HG02852 (cell line): Measurements from ENCODE around the gene HDAC1.
"Not testable (repeated sequence)": the region's sequence is repeated elsewhere in the genome, so short reads cannot be mapped to it uniquely, and the experiment has no call there.

Experiments used
- ATAC-seq: cut with Tn5 transposase; IDR thresholded peaks from one replicate; pipeline ENCODE4 v1.9.1; 2021; ENCODE audit warnings: mild to moderate bottlenecking, moderate library complexity; ENCODE audit not compliant: unreplicated experiment

HDAC1 gene

GRCh38 chr1:32273391-32274208 lies 18.3 kb upstream of the HDAC1 start:
- no peak for ATAC-seq

GRCh38 chr1:32274646-32275340 lies 17.1 kb upstream of the HDAC1 start:
- ATAC-seq = no peak

GRCh38 chr1:32275424-32275823 lies 16.5 kb upstream of the HDAC1 start:
- ATAC-seq = no peak

DNA sequence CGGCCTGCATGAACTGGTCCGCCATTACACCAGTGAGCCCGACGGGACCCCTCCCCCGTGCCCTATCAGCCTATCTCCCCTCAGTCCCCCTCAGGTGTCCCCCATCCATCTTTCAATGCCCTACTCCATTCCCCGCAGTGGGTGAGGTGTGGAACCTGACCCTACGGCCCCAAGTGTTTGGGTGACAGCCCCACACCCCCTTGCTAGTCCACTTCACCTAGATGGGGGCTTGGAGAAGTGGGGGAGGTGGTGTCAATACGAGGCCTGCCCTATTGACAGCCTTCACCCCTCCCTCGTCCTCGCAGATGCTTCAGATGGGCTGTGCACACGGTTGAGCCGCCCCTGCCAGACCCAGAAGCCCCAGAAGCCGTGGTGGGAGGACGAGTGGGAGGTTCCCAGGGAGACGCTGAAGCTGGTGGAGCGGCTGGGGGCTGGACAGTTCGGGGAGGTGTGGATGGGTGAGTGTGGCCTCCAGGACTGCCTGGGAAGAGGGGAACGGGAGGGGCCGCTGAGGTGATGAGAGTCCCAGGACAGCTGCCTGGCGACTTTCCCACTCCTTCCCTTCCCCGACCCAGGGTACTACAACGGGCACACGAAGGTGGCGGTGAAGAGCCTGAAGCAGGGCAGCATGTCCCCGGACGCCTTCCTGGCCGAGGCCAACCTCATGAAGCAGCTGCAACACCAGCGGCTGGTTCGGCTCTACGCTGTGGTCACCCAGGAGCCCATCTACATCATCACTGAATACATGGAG lies 15.7 kb upstream of the HDAC1 start:
- ATAC-seq = no peak

- ATAC-seq = not testable (repeated sequence)
Observed at GRCh38 chr1:32284777-32285176, 7.1 kb upstream of the HDAC1 start.

DNA sequence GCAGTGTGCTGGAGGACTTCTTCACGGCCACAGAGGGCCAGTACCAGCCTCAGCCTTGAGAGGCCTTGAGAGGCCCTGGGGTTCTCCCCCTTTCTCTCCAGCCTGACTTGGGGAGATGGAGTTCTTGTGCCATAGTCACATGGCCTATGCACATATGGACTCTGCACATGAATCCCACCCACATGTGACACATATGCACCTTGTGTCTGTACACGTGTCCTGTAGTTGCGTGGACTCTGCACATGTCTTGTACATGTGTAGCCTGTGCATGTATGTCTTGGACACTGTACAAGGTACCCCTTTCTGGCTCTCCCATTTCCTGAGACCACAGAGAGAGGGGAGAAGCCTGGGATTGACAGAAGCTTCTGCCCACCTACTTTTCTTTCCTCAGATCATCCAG lies 6.2 kb upstream of the HDAC1 start:
- ATAC-seq = no peak

GRCh38 chr1:32286763-32287162 lies 5.1 kb upstream of the HDAC1 start:
- ATAC-seq = no peak

GRCh38 chr1:32289256-32289655 lies 2.6 kb upstream of the HDAC1 start:
- no peak for ATAC-seq

DNA sequence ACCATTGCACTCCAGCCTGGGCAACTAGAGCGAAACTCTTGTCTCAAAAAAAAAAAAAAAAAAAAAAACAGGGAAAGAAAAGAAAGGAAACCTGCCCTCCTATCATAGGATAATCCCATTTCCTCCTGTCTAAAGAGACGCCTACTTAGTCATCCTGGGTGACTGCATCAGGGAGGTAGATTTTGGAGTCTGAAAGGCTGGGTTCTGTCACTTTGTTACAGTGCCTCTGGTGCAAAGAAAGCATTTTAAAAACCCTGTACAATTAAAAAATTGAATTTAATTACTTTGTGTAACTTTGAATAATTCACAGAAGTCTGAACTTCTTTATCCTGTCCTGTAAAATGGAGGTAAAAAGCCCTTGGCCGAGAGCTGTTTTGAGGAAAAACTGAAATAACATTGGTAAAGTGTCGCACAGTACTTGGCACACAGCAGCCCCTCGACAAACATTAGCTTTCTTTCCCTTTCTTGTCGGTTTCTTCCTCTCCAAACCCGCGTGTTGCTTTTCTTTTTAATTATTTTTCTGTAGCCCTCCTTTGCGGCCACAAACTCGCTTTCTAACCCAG lies 657 bp upstream of the HDAC1 start:
- ATAC-seq = no peak

- ATAC-seq = not testable (repeated sequence)
Observed at GRCh38 chr1:32298211-32298610, 6.3 kb downstream of the HDAC1 start.

DNA sequence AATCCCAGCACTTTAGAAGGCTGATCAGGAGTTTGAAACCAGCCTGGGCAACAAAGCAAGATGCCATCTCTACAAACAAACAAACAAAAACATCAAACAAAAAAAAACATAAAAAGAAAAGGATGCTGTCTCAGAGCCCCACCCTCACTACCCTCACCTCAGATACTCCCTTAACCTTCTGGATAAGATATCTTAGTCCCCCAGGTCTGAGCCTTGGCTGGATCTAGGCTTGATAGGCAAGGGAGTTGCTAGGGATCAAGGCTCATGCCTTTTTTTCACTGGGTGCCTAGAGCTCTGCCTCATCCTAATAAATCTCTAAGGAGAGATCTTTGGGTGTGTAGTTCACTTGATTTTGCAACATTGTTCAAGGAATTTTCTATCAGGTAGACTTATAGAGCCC lies 7.4 kb downstream of the HDAC1 start:
- ATAC-seq = no peak

- ATAC-seq = no peak
Observed at GRCh38 chr1:32303358-32303757, 11.5 kb downstream of the HDAC1 start.

- no peak for ATAC-seq
Observed at GRCh38 chr1:32303997-32304622, 12.2 kb downstream of the HDAC1 start.

GRCh38 chr1:32305310-32305709 lies 13.4 kb downstream of the HDAC1 start:
- ATAC-seq = no peak

DNA sequence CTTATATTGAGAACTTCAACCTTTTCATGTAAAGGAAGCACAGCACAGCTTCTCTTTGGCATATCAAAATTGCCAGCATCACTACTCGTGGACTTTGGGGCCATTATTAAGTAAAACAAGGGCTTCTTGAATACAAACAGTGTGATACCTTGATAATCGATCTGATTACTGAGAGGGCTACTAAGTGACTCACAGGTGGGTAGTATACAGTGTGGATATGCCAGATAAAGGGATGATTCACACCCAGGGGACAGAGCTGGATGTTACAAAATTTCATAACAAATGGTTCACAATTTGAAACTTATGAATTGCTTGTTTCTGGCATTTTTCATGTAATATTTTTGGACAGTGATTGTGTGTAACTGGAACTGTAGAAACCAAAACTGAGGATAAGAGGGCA lies 15.4 kb downstream of the HDAC1 start:
- no peak for ATAC-seq

DNA sequence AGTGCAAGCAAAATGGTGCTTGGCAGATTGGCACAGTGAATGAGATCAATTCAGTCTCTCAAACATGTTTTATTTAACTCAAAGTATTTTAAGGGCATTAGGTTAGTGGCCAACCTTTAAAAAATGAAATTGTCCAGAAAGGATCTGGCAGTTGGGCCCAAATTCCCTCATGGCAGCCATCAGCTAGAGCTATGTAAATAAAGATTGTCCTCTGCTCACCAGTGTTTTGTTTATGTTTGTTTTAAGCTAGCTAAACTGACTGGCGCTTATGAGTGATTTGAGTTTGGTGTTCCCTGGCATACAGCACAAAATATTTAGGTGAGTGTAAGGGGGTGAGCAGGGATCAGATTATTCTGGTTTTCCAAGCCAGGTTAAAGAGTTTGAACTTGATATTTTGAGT lies 18.1 kb downstream of the HDAC1 start:
- ATAC-seq = no peak

DNA sequence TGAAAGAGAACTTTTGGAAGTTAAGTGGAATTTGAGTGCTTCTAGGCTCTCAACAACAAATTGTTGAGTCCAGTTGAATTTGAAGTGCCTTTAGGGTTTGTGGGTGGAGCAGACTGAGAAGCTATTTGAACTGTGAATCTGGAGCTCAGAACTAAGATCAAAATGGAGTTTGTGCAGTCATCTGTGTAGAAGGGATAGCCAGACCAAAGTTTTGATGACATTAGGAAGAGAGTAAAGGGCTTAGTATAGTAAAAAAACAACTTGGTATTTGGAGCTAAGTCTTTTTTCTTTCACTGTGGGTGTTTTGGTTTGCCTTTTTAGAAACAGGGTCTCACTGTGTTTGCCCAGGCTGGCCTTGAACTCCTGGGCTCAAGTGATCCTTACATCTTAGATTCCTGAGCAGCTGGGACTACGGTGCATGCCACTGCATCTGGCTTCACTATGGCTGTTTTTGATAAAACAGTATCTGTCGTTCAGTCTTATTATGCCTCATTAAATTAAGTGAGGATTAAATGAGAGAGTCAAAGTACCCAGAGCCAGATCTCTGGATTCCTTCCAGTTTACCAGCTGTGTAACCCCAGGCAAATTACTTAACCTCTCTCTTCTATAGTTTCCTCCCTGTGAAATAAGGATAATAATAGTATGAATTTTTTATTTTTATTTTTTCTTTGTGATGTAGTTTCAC lies 20.0 kb downstream of the HDAC1 start:
- ATAC-seq = no peak

DNA sequence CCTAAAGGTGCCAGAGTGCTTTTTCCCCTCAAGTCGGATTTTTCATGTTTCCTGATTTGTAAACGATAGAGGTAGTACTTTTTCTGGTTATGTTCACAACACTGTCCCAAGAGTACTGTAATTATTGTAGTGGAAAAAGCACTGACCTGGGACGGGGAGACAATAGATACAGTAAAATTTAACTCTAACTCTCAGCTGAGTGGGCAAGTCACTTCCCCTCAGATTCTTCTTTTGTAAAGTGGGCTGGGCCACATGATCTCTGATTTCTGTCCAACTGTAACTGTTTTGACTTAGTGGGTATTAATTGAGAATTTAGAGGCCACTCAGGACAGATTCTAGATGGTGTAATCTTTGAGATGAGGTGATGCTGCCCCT lies 25.0 kb downstream of the HDAC1 start:
- ATAC-seq = peak; percentile 31

DNA sequence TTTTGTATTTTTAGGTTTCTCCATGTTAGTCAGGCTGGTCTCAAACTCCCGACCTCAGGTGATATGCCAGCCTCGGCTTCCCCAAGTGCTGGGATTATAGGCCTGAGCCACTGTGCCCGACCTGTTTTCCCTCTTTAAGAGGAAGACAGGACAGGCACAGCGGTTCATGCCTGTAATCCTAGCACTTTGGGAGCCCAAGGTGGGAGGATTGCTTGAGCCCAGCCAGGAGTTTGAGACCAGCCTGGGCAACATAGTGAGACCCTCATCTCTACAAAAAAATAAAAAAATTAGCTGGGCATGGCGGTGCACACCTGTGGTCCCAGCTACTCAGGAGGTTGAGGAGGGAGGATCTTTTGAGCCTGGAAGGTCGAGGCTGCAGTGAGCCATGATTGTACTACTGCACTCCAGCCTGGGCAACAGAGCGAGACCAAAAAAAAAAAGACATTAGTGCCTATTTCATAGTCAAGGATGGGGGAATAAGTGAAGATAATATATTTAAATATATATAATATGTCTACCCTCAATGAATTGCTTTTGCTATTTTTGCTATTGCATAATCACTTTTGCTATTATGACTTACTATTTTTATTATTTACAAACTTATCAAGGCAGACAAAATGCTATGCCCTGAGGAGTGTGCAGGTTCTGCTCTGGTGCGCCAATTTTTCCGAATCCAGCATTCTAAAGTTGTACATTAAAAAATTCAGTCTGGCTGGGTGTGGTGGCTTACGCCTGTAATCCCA lies 26.4 kb downstream of the HDAC1 start:
- no peak for ATAC-seq
